Measurements from ENCODE around the gene LMBR1L. TPM values are rescaled to one million over a fixed set of nuclear protein-coding genes. Genes with fewer than 3 reads are reported as not detected.

LMBR1L gene
- total RNA-seq, 1 experiment from 2014 or later: 78.2 TPM

DNA sequence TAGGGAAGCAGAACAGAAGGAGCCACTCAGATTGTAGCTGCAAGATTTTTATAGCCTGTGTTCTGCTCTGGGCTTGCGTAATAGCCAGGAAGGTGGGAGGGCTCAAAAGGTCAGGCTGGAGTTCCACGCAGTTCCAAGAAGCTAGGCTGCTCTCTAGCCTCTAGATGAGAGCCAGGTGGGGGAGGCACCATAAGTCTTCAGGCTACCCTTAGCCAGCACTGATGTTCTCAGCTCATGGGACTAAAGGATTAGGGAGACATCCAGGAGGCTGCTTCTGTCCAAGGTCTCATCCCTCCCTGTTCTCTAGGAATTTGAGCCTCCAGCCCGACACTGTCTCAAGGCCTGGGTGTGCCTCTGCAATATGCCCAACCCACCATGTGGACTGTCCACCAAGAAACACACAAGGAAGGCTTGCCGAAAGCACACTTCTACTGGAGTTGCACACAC, 1.7 kb downstream of the LMBR1L start:
- ATAC-seq (no peak), DNase-seq (ENCODE audit: low spot score) (no peak)
- Mint-ChIP-seq H3K27ac (peak overlapping the region; percentile 65; the same call in 1 of the 2 replicates), H3K4me1 (peaks cover 29% of the 10 kb centered on the region), H3K9me3 (peaks cover 11% of the 10 kb centered on the region), H3K4me3 (peak overlapping the region; percentile 96), H3K27me3 (ENCODE audit: low read depth) (peaks cover 4% of the 10 kb centered on the region; the same call in 1 of the 2 replicates), H3K36me3 (peaks cover 13% of the 10 kb centered on the region; the same call in 1 of the 2 replicates)
- TF ChIP-seq, protein P1, sequence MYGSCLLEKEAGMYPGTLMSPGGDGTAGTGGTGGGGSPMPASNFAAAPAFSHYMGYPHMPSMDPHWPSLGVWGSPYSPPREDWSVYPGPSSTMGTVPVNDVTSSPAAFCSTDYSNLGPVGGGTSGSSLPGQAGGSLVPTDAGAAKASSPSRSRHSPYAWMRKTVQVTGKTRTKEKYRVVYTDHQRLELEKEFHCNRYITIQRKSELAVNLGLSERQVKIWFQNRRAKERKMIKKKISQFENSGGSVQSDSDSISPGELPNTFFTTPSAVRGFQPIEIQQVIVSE (CRISPR knock-in tag; IDR thresholded peaks at IDR 0.05; ENCODE audit: borderline replicate concordance): no peak
- no peak for TF ChIP-seq CTCF (IDR thresholded peaks at IDR 0.05)
- no peak for TF ChIP-seq USF2 (CRISPR knock-in tag; IDR thresholded peaks at IDR 0.05)
- no peak for TF ChIP-seq KAT7 (CRISPR knock-in tag; IDR thresholded peaks at IDR 0.05; ENCODE audit: borderline replicate concordance)
- no peak for TF ChIP-seq GABPB1 (CRISPR knock-in tag; IDR thresholded peaks at IDR 0.05)
- TF ChIP-seq ZNF138 (CRISPR knock-in tag; conservative IDR thresholded peaks at IDR 0.05): no peak
- TF ChIP-seq FOXK1 (CRISPR knock-in tag; IDR thresholded peaks at IDR 0.05): no peak
- TF ChIP-seq ZNF317 (CRISPR knock-in tag; IDR thresholded peaks at IDR 0.05; ENCODE audit: borderline replicate concordance, low read depth): no peak
- no peak for TF ChIP-seq TCF7 (CRISPR knock-in tag; IDR thresholded peaks at IDR 0.05; ENCODE audit: low read depth)
- TF ChIP-seq PREB (CRISPR knock-in tag; IDR thresholded peaks at IDR 0.05; ENCODE audit: borderline replicate concordance): no peak
- no peak for TF ChIP-seq ERG (CRISPR knock-in tag; IDR thresholded peaks at IDR 0.05)
- no peak for TF ChIP-seq ZNF416 (CRISPR knock-in tag; IDR thresholded peaks at IDR 0.05)
- TF ChIP-seq ZNF219 (CRISPR knock-in tag; IDR thresholded peaks at IDR 0.05; ENCODE audit: borderline replicate concordance): no peak
- no peak for TF ChIP-seq ZNF263 (CRISPR knock-in tag; IDR thresholded peaks at IDR 0.05; ENCODE audit: low read depth)
- TF ChIP-seq, protein P2, sequence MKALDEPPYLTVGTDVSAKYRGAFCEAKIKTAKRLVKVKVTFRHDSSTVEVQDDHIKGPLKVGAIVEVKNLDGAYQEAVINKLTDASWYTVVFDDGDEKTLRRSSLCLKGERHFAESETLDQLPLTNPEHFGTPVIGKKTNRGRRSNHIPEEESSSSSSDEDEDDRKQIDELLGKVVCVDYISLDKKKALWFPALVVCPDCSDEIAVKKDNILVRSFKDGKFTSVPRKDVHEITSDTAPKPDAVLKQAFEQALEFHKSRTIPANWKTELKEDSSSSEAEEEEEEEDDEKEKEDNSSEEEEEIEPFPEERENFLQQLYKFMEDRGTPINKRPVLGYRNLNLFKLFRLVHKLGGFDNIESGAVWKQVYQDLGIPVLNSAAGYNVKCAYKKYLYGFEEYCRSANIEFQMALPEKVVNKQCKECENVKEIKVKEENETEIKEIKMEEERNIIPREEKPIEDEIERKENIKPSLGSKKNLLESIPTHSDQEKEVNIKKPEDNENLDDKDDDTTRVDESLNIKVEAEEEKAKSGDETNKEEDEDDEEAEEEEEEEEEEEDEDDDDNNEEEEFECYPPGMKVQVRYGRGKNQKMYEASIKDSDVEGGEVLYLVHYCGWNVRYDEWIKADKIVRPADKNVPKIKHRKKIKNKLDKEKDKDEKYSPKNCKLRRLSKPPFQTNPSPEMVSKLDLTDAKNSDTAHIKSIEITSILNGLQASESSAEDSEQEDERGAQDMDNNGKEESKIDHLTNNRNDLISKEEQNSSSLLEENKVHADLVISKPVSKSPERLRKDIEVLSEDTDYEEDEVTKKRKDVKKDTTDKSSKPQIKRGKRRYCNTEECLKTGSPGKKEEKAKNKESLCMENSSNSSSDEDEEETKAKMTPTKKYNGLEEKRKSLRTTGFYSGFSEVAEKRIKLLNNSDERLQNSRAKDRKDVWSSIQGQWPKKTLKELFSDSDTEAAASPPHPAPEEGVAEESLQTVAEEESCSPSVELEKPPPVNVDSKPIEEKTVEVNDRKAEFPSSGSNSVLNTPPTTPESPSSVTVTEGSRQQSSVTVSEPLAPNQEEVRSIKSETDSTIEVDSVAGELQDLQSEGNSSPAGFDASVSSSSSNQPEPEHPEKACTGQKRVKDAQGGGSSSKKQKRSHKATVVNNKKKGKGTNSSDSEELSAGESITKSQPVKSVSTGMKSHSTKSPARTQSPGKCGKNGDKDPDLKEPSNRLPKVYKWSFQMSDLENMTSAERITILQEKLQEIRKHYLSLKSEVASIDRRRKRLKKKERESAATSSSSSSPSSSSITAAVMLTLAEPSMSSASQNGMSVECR (CRISPR knock-in tag; IDR thresholded peaks at IDR 0.05; ENCODE audit: borderline replicate concordance): no peak
- no peak for TF ChIP-seq NFATC4 (CRISPR knock-in tag; IDR thresholded peaks at IDR 0.05)
- TF ChIP-seq AR (CRISPR knock-in tag; IDR thresholded peaks at IDR 0.05): no peak
- TF ChIP-seq IRF1 (CRISPR knock-in tag; IDR thresholded peaks at IDR 0.05): no peak
- ChIA-PET POLR2A (no interaction called here), CTCF (interaction anchor here (0.6 to 14.5 kb wide), 13 partner anchors 10 to 460 kb away, joined by 3 to 216 read pairs (median 9); partner anchors contain the start of genes DHH, RHEBL1 and TUBA1B)
